Keratinocyte (primary cell): ENCODE measurements around the gene KAT6B. TPM values are rescaled to one million over a fixed set of nuclear protein-coding genes. Genes with fewer than 3 reads are reported as not detected.

ENCODE experiments used
- DNase-seq: peaks from one replicate; pipeline ENCODE4 v3.0.0-alpha.2; 2011; ENCODE audit warnings: low read depth, missing footprints, low spot score
- FAIRE-seq: peaks from 2 replicates; lab custom pipeline; 2011; peaks lifted over from hg19 to GRCh38; lab: Jason Lieb, UNC
- H2AFZ ChIP-seq: 2 replicates; pipeline ENCODE4 v1.6.0; 2012; ENCODE audit warnings: low read length, control low read depth, inconsistent platforms; ENCODE audit not compliant: control insufficient read depth
- H3K27ac ChIP-seq: 2 replicates; pipeline ENCODE4 v1.5.1; 2011; ENCODE audit warnings: low read length; ENCODE audit not compliant: control insufficient read depth, insufficient read depth
- H3K27me3 ChIP-seq: 3 replicates; pipeline ENCODE4 v1.6.0; 2011; ENCODE audit warnings: low read length; ENCODE audit not compliant: control insufficient read depth, insufficient read depth; ENCODE audit errors: extremely low read depth
- H3K36me3 ChIP-seq, 2 experiments: 2 replicates in 1 of 2; 3 replicates in 1 of 2; pipeline ENCODE4 v1.5.1; 2011; ENCODE audit warnings: low read length in 2 of 2, mild to moderate bottlenecking in 1 of 2; ENCODE audit not compliant: control insufficient read depth in 2 of 2, insufficient read depth in 2 of 2; ENCODE audit errors: extremely low read depth in 1 of 2
- H3K4me1 ChIP-seq: 3 replicates; pipeline ENCODE4 v1.5.1; 2011; ENCODE audit warnings: low read length; ENCODE audit not compliant: control insufficient read depth, insufficient read depth; ENCODE audit errors: extremely low read depth
- H3K4me2 ChIP-seq: 3 replicates; pipeline ENCODE4 v1.6.0; 2011; ENCODE audit warnings: low read depth, low read length; ENCODE audit not compliant: control insufficient read depth, insufficient read depth; ENCODE audit errors: extremely low read depth
- H3K4me3 ChIP-seq, 3 experiments: fragments of 200-600 bp in 1 of 3; sonication (generic) in 1 of 3; 2 replicates in 2 of 3; 3 replicates in 1 of 3; pipeline ENCODE4 v1.5.1; 2011 to 2016; ENCODE audit warnings: low read length in 3 of 3, mild to moderate bottlenecking in 3 of 3, control low read depth in 2 of 3, inconsistent platforms in 1 of 3, low read depth in 1 of 3, mixed read lengths in 1 of 3, mixed run types in 1 of 3, moderate library complexity in 1 of 3; ENCODE audit not compliant: control insufficient read depth in 2 of 3, insufficient read depth in 2 of 3; ENCODE audit errors: extremely low read depth in 1 of 3
- H3K79me2 ChIP-seq: 2 replicates; pipeline ENCODE4 v1.6.0; 2012; ENCODE audit warnings: low read length; ENCODE audit not compliant: control insufficient read depth, insufficient read depth
- H3K9ac ChIP-seq: 3 replicates; pipeline ENCODE4 v1.6.0; 2011; ENCODE audit warnings: low read length; ENCODE audit not compliant: control insufficient read depth, insufficient read depth; ENCODE audit errors: extremely low read depth
- H3K9me1 ChIP-seq: 3 replicates; pipeline ENCODE4 v1.6.0; 2011; ENCODE audit warnings: low read length; ENCODE audit not compliant: control insufficient read depth, insufficient read depth; ENCODE audit errors: extremely low read depth
- H3K9me3 ChIP-seq: 2 replicates; pipeline ENCODE4 v1.5.1; 2012; ENCODE audit warnings: low read depth, low read length; ENCODE audit not compliant: control insufficient read depth
- H4K20me1 ChIP-seq: 3 replicates; pipeline ENCODE4 v1.6.0; 2011; ENCODE audit warnings: low read length; ENCODE audit not compliant: control insufficient read depth, insufficient read depth; ENCODE audit errors: extremely low read depth
- CTCF ChIP-seq, 3 experiments: IDR thresholded peaks in 1 of 3; conservative IDR thresholded peaks in 1 of 3; optimal IDR thresholded peaks in 1 of 3; 2 replicates in 2 of 3; 3 replicates in 1 of 3; pipeline versions ENCODE3 to v1.5.1; 2011; ENCODE audit warnings: low read length in 3 of 3, mild to moderate bottlenecking in 3 of 3, moderate library complexity in 2 of 3, control low read depth in 1 of 3, inconsistent platforms in 1 of 3; ENCODE audit not compliant: insufficient read depth in 2 of 3; ENCODE audit errors: extremely low read depth in 1 of 3
- EZH2 ChIP-seq: IDR thresholded peaks from one replicate; pipeline ENCODE4 v1.6.1; 2012; ENCODE audit warnings: inconsistent platforms, mild to moderate bottlenecking, low read length, moderate library complexity
- dilution Hi-C: fragments of 300-500 bp; cut with MboI; formaldehyde crosslinking; loops from one replicate; pipeline ENCODE4 v1.7.0; 2020; ENCODE audit warnings: low sequenced_read_pairs; ENCODE audit not compliant: extremely low pct_ligation_motif_present
- polyA plus RNA-seq, 5 experiments: library from polyadenylated mRNA; depleted of rRNA in 3 of 5; stranded (reverse) in 3 of 5; stranded (forward) in 1 of 5; unstranded in 1 of 5; fragments of >200 nt; gene quantifications; 1 replicate in 1 of 5; 2 replicates in 3 of 5; 3 replicates in 1 of 5; pipeline versions ENCODE4 v1.2.1 to v1.2.3, GENCODE V29; 2011 to 2012; ENCODE audit warnings: missing spikeins in 2 of 5, low read depth in 1 of 5, low replicate concordance in 1 of 5

KAT6B gene
- polyA plus RNA-seq, 1 donor (not counting 4 experiments of a cell fraction or from before 2014, with no cell fraction given) = 2.9 TPM

- Histone ChIP-seq H3K27me3 (no peaks in the 10 kb centered on the region), H4K20me1 (no peaks in the 10 kb centered on the region), H3K4me1 (no peaks in the 10 kb centered on the region), H3K79me2 (no peaks in the 10 kb centered on the region), H3K9ac (no peak overlapping the region), H3K4me3 (no peak overlapping the region), H3K36me3 (no peaks in the 10 kb centered on the region), H3K9me1 (no peaks in the 10 kb centered on the region), H2AFZ (no peak overlapping the region), H3K27ac (no peak overlapping the region), H3K4me2 (no peak overlapping the region), H3K9me3 (no peaks in the 10 kb centered on the region)
- DNase-seq = no peak
- no peak for FAIRE-seq
- dilution Hi-C loops = no loop called here
- TF ChIP-seq CTCF (optimal IDR thresholded peaks at IDR 0.05 in 1 of 3, IDR thresholded peaks at IDR 0.05 in 1 of 3, conservative IDR thresholded peaks at IDR 0.05 in 1 of 3; ENCODE audit: extremely low read depth in 1 of 3, insufficient read depth in 2 of 3, low read length in 3 of 3) (no peak), EZH2 (no peak)
Measured at GRCh38 chr10:75003891-75004290, 177.5 kb downstream of the KAT6B start.

DNA sequence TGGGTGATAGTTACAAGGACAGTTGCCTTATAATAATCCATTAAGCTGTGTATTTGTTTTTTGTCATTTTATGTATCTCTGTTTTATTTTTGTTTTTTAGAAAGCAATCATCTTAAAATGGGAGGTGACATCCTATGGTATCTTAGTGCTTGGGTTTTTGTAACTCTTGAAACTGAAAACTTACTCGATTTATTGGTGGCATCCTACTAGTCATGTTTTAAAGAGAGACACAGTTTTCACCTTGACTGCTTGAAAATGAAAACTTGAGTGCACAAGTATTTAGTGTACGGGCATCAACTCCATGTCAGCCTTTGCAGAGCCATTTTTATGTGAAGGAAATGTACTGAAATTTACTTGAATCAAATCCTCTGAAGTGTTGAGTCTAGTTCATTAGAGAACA, 181.2 kb downstream of the KAT6B start:
- dilution Hi-C loops = no loop called here
- H3K9ac ChIP-seq = no peak overlapping the region

More for the DNA sequence above, 181.2 kb downstream of the KAT6B start:
- DNase-seq (no peak), FAIRE-seq (no peak)
- TF ChIP-seq EZH2 (no peak), CTCF (optimal IDR thresholded peaks at IDR 0.05 in 1 of 3, IDR thresholded peaks at IDR 0.05 in 1 of 3, conservative IDR thresholded peaks at IDR 0.05 in 1 of 3; ENCODE audit: extremely low read depth in 1 of 3, insufficient read depth in 2 of 3, low read length in 3 of 3) (no peak)
- Histone ChIP-seq H3K4me1 (no peaks in the 10 kb centered on the region), H3K9me3 (no peaks in the 10 kb centered on the region), H3K27me3 (no peaks in the 10 kb centered on the region), H4K20me1 (no peaks in the 10 kb centered on the region), H3K79me2 (no peaks in the 10 kb centered on the region), H3K36me3 (no peaks in the 10 kb centered on the region), H3K4me3 (no peak overlapping the region), H2AFZ (no peak overlapping the region), H3K9me1 (no peaks in the 10 kb centered on the region), H3K27ac (no peak overlapping the region), H3K4me2 (no peak overlapping the region)
